KMS-11 (cell line): Measurements from ENCODE around the gene TSPAN9.

Experiments used
- H2AFZ ChIP-seq: fragments of 200-600 bp; sonication (generic); 2 replicates; pipeline ENCODE4 v1.6.1; 2016; ENCODE audit warnings: antibody characterized with exemption, mixed run types, low read depth
- H3K27ac ChIP-seq: fragments of 200-600 bp; sonication (generic); 2 replicates; pipeline ENCODE4 v1.6.1; 2016; ENCODE audit warnings: mild to moderate bottlenecking, mixed run types
- H3K27me3 ChIP-seq: fragments of 200-600 bp; sonication (generic); 2 replicates; pipeline ENCODE4 v1.6.1; 2017; ENCODE audit warnings: mild to moderate bottlenecking, low read depth, mixed run types, moderate library complexity; ENCODE audit not compliant: insufficient read depth
- H3K36me3 ChIP-seq: fragments of 200-600 bp; sonication (generic); 2 replicates; pipeline ENCODE4 v1.6.1; 2017; ENCODE audit warnings: mild to moderate bottlenecking, mixed run types; ENCODE audit not compliant: insufficient read depth
- H3K4me1 ChIP-seq: fragments of 200-600 bp; sonication (generic); 2 replicates; pipeline ENCODE4 v1.6.1; 2016; ENCODE audit warnings: mild to moderate bottlenecking, low read depth, mixed run types; ENCODE audit not compliant: poor library complexity, severe bottlenecking
- H3K4me2 ChIP-seq: fragments of 200-600 bp; sonication (generic); 2 replicates; pipeline ENCODE4 v1.7.0; 2016; ENCODE audit warnings: mild to moderate bottlenecking, mixed run types
- H3K4me3 ChIP-seq: fragments of 200-600 bp; sonication (generic); IDR thresholded peaks from 2 replicates; pipeline ENCODE4 v1.6.1; 2017; ENCODE audit warnings: low read depth, low read length, mixed read lengths; ENCODE audit not compliant: insufficient read depth
- H3K79me2 ChIP-seq: fragments of 200-600 bp; sonication (generic); 2 replicates; pipeline ENCODE4 v1.6.1; 2016; ENCODE audit warnings: low read depth, mixed run types; ENCODE audit not compliant: insufficient read depth
- H3K9ac ChIP-seq: fragments of 200-600 bp; sonication (generic); 2 replicates; pipeline ENCODE4 v1.6.1; 2016; ENCODE audit warnings: mild to moderate bottlenecking, mixed run types
- H4K20me1 ChIP-seq: fragments of 200-600 bp; sonication (generic); 2 replicates; pipeline ENCODE4 v1.6.1; 2016; ENCODE audit warnings: mild to moderate bottlenecking, mixed run types; ENCODE audit not compliant: insufficient read depth
- TF ChIP-seq, protein P1 (sequence below): fragments of 200-600 bp; sonication (generic); conservative IDR thresholded peaks from 2 replicates; pipeline ENCODE4 v1.6.1; 2017; ENCODE audit warnings: low read depth, mild to moderate bottlenecking, antibody characterized with exemption, low read length, moderate library complexity, mixed read lengths

The TSPAN9 gene

DNA sequence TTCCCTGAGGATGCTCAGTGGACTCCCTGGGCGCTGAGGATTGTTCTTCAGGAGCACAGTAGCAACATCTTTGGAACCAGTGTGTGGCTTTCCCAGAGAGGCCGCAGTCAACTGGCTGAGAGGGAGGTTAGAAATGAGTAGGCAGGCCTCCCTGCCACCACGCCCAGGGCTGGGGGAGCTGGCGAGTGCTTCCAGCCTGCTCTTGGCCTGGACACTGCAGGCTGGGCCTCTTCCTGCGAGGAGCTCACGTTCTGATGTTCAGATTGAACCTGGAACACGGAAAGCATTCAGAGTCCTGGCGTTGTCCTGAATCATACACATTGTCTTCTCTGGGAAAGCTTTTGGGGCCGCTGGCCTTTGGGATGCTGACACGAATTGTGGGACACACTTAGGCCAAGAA lies 15.6 kb downstream of the TSPAN9 start:
- H3K79me2 ChIP-seq = no peaks in the 10 kb centered on the region
- H3K27me3 ChIP-seq = no peaks in the 10 kb centered on the region
- H4K20me1 ChIP-seq = no peaks in the 10 kb centered on the region
- no peak overlapping the region for H3K9ac ChIP-seq
- H2AFZ ChIP-seq = no peak overlapping the region
- no peaks in the 10 kb centered on the region for H3K36me3 ChIP-seq
- no peak overlapping the region for H3K4me3 ChIP-seq
- H3K4me2 ChIP-seq = no peak overlapping the region
- no peak overlapping the region for H3K27ac ChIP-seq
- TF ChIP-seq, protein P1, sequence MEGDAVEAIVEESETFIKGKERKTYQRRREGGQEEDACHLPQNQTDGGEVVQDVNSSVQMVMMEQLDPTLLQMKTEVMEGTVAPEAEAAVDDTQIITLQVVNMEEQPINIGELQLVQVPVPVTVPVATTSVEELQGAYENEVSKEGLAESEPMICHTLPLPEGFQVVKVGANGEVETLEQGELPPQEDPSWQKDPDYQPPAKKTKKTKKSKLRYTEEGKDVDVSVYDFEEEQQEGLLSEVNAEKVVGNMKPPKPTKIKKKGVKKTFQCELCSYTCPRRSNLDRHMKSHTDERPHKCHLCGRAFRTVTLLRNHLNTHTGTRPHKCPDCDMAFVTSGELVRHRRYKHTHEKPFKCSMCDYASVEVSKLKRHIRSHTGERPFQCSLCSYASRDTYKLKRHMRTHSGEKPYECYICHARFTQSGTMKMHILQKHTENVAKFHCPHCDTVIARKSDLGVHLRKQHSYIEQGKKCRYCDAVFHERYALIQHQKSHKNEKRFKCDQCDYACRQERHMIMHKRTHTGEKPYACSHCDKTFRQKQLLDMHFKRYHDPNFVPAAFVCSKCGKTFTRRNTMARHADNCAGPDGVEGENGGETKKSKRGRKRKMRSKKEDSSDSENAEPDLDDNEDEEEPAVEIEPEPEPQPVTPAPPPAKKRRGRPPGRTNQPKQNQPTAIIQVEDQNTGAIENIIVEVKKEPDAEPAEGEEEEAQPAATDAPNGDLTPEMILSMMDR = no peak
- no peaks in the 10 kb centered on the region for H3K4me1 ChIP-seq

DNA sequence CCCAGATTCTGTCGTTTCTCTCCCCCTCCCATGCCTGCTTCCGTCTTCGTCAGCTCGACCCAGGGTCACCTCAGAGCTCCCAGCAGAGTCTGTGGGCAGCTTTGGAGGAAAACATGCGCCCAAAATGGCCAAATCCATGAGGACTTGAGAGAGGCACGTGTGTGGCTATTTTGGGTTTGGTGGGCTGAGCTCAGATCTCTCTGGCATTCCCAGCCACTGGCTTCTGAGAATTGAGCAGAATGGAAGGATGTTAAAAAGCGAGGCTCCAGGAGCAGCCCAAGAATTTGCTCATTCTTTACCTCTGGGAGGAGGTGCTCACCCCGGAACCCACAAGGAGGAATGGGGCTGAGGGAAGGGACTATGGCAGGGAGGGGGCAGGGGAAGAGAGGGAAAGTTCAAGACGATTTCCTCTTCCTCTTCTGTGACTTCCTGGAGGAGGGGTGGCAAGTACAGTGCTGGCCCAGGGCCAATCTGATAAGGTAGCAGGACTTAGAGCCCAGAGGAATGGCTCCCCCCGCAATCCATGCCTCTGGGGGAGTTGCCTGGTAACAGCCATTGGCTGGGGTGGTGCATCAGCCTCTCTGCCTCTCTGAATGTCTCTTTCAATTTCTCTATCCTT lies 20.1 kb downstream of the TSPAN9 start:
- H3K9ac ChIP-seq = no peak overlapping the region

DNA sequence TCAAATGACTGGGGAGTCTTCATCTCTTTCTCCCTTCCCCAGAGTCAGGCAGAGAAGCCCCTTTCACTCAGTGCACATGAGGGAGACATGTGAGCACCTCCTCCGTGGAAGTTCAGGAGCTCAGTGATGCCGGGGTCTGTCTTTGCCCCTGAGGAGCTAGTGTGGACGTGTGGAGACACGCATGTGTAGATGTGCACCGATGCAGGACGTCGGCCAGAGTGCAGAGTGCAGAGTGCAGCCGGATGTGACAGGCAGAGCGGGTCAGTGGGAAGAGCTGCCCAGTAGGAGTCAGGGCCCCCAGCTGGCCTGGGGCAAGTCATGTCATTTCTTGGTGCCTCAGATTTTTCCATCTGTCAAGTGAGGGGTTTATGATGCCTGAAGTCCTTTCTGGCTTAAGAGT lies 20.7 kb downstream of the TSPAN9 start:
- no peak overlapping the region for H3K4me3 ChIP-seq
- no peaks in the 10 kb centered on the region for H3K79me2 ChIP-seq
- H3K36me3 ChIP-seq = no peaks in the 10 kb centered on the region
- no peak overlapping the region for H3K4me2 ChIP-seq
- H4K20me1 ChIP-seq = no peaks in the 10 kb centered on the region
- H2AFZ ChIP-seq = no peak overlapping the region
- H3K4me1 ChIP-seq = no peaks in the 10 kb centered on the region
- no peaks in the 10 kb centered on the region for H3K27me3 ChIP-seq
- H3K27ac ChIP-seq = no peak overlapping the region
- TF ChIP-seq, protein P1 = no peak
- H3K9ac ChIP-seq = no peak overlapping the region

More for the DNA sequence above, 20.1 kb downstream of the TSPAN9 start:
- no peak overlapping the region for H3K27ac ChIP-seq
- H2AFZ ChIP-seq = no peak overlapping the region
- no peaks in the 10 kb centered on the region for H3K4me1 ChIP-seq
- no peak overlapping the region for H3K4me3 ChIP-seq
- no peak overlapping the region for H3K4me2 ChIP-seq
- no peaks in the 10 kb centered on the region for H4K20me1 ChIP-seq
- H3K27me3 ChIP-seq = no peaks in the 10 kb centered on the region
- no peaks in the 10 kb centered on the region for H3K36me3 ChIP-seq
- H3K79me2 ChIP-seq = no peaks in the 10 kb centered on the region
- TF ChIP-seq, protein P1 = no peak

DNA sequence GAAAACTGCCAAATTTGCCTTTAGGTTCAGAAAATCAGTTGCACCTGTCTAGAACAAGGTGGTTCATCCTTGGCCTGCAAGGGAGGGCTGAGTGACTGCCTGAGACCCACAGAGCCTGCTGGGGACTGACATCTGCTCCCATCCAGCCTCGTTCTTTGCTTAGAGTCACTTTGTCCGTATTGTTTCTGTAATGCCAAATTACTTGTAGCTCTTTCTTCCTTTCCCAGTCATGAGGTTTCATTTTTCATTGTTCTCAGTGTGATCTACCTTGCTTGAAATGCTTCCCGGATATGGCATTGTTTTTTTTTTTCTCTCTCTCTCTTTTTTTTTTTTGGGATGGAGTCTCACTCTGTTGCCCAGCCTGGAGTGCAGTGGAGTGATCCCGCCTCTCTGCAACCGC lies 21.3 kb downstream of the TSPAN9 start:
- Histone ChIP-seq H3K4me2 (no peak overlapping the region), H3K27me3 (no peaks in the 10 kb centered on the region), H2AFZ (no peak overlapping the region), H4K20me1 (no peaks in the 10 kb centered on the region), H3K4me1 (no peaks in the 10 kb centered on the region), H3K27ac (no peak overlapping the region), H3K4me3 (no peak overlapping the region), H3K79me2 (no peaks in the 10 kb centered on the region), H3K36me3 (no peaks in the 10 kb centered on the region), H3K9ac (no peak overlapping the region)
- TF ChIP-seq, protein P1 = no peak
